Astrocyte of the spinal cord (primary cell): ENCODE results near the gene ZBTB2.

ENCODE experiments used
- DNase-seq: peaks from one replicate; pipeline ENCODE4 v3.0.0; 2011; ENCODE audit warnings: low read depth, low spot score
- H3K4me3 ChIP-seq: 2 replicates; pipeline ENCODE4 v1.5.1; 2011; ENCODE audit warnings: low read depth, mild to moderate bottlenecking, low read length, moderate library complexity
- CTCF ChIP-seq: IDR thresholded peaks from 2 replicates; pipeline ENCODE4 v1.5.1; 2012; ENCODE audit warnings: low read depth, mild to moderate bottlenecking, low read length, inconsistent platforms
- in situ Hi-C: cut with HindIII; loops from 2 replicates; pipeline ENCODE4 v1.10.0; 2017; ENCODE audit warnings: low sequenced_read_pairs

ZBTB2 gene

GRCh38 chr6:151340219-151340978, 51.0 kb downstream of the ZBTB2 start:
- TF ChIP-seq CTCF, result no peak
- no peak for DNase-seq
- H3K4me3 ChIP-seq, result no peak overlapping the region
- in situ Hi-C loops, result no loop called here

- in situ Hi-C loops, result no loop called here
- no peak for TF ChIP-seq CTCF
These were observed 52.0 kb downstream of the ZBTB2 start for GRCh38 chr6:151339369-151339768.

GRCh38 chr6:151338651-151339200, 52.6 kb downstream of the ZBTB2 start:
- H3K4me3 ChIP-seq, result no peak overlapping the region
- in situ Hi-C loops, result no loop called here
- no peak for DNase-seq
- TF ChIP-seq CTCF, result no peak

More at GRCh38 chr6:151339369-151339768, 52.0 kb downstream of the ZBTB2 start:
- H3K4me3 ChIP-seq, result no peak overlapping the region
- no peak for DNase-seq

GRCh38 chr6:151335930-151336329, 55.4 kb downstream of the ZBTB2 start:
- DNase-seq, result no peak
- in situ Hi-C loops, result no loop called here
- H3K4me3 ChIP-seq, result no peak overlapping the region
- TF ChIP-seq CTCF, result no peak

GRCh38 chr6:151330130-151330696, 61.1 kb downstream of the ZBTB2 start:
- TF ChIP-seq CTCF, result no peak
- no peak overlapping the region for H3K4me3 ChIP-seq
- peak; percentile 74 for DNase-seq
- in situ Hi-C loops, result no loop called here

GRCh38 chr6:151327101-151327500, 64.3 kb downstream of the ZBTB2 start:
- peak overlapping the region; percentile 74 for H3K4me3 ChIP-seq
- in situ Hi-C loops, result no loop called here
- no peak for TF ChIP-seq CTCF
- DNase-seq, result no peak
